DMS53 (cell line): Measurements from ENCODE around the gene ZNF217.
A peak's percentile ranks its signal among the peaks of the same experiment; 100 is the strongest.
"Not testable (repeated sequence)": the region's sequence is repeated elsewhere in the genome, so short reads cannot be mapped to it uniquely, and the experiment has no call there.

Experiments
- DNase-seq: peaks from one replicate; lab custom pipeline; 2025; lab: John Stamatoyannopoulos, UW

The ZNF217 gene

DNA sequence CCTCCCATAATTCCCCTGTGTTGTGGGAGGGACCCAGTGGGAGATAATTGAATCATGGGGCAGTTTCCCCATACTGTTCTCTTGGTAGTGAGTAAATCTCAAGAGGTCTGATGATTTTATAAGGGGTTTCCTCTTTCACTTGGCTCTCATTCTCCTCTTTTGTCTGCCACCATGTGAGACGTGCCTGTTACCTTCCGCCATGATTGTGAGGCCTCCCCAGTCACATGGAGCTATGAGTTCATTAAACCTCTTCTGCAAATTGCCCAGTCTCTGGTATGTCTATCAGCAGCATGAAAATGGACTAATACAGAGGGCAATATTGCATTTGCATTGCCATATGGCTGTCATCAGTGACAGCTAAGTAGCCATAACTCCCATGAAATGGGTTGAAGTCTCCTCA, 63.2 kb downstream of the ZNF217 start:
- DNase-seq, result no peak

- DNase-seq, result no peak
These were observed 64.0 kb downstream of the ZNF217 start for GRCh38 chr20:53529658-53530057.

DNA sequence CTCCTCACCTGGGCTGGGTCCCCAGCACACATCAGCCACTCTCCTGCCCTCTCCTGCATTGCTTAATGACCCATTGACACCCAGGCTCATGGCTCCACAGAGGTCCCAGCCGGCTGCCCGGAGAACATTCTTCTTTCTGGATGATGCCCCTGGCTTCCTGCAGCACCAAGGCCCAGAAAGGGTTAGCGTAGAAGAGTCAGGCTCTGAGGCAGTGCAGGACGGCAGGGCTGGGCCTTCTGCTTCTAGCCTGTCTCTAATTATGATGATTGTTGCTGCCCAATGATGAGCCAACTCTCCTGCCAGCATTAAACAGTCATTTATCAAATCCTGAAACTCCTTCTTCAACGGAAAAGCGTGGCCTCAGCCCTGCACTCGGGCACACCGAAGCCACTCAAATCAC, 66.4 kb downstream of the ZNF217 start:
- no peak for DNase-seq

GRCh38 chr20:53524589-53525312, 68.9 kb downstream of the ZNF217 start:
- no peak for DNase-seq

GRCh38 chr20:53523615-53524014, 70.0 kb downstream of the ZNF217 start:
- not testable (repeated sequence) for DNase-seq

GRCh38 chr20:53522696-53523095, 70.9 kb downstream of the ZNF217 start:
- no peak for DNase-seq

DNA sequence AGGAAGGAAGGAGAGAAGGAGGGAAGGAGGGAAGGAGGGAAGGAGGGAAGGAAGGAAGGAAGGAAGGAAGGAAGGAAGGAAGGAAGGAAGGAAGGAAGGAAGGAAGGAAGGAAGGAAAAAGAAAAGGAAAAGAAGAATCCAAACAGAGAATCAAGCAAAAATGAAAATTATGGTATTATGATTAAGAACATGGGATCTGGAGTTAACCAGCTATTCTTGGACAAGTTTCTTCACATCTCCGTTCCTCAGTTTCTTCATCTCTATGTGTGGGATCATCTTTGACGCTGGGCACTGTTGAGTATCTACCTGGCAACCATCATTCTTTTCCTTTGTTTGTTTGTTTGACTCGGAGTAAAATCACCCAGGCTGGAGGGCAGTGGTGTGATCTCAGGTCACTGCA, 71.6 kb downstream of the ZNF217 start:
- DNase-seq, result no peak

DNA sequence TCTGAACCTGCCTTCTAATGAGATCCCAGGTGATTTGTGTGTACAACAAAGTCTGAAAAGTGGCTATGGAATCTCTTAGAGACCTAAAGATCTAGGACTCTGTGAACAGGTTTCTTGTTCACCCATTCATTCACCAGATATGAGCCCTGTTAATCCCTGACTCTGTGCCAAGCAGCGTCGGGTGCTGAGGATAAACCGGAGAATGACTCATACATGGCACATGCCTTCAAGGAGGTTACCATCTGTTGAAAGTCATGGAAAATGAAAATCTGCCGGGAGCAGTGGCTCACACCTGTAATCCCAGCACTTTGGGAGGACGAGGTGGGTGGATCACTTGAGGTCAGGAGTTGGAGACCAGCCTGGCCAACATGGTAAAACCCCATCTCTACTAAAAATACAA, 72.2 kb downstream of the ZNF217 start:
- not testable (repeated sequence) for DNase-seq

DNA sequence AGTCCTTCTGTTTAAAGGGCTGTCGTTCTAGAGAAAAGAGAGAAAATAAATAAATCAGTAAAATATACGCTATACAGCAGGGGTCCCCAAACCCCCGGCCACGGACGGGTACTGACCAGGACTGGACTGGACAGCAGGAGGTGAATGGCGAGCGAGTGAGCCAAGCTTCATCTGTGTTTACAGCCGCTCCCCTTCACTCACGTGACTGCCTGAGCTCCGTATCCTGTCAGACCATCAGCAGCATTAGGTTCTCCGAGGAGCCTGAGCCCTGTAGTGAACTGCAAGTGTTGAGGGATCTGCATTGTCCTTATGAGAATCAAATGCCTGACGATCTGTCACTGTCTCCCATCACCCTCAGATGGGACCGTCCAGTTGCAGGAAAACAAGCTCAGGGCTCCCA, 76.5 kb downstream of the ZNF217 start:
- peak; percentile 42 for DNase-seq
